Thoracic aorta endothelial cell (primary cell): ENCODE data around the gene MEIKIN. TPM values are rescaled to one million over a fixed set of nuclear protein-coding genes. Genes with fewer than 3 reads are reported as not detected.

Experiments used
- total RNA-seq: library from RNA; depleted of rRNA; stranded (reverse); fragments of >200 nt; gene quantifications from 2 replicates; pipeline ENCODE4 v1.2.3, GENCODE V29; 2012

MEIKIN gene
- not detected in 2 replicates for total RNA-seq

GRCh38 chr5:131945551-131946168 lies at the start of gene MEIKIN:
Gene MEIKIN, minus strand, starts transcription at chr5:131945663. Its CDS starts 158 bp downstream, at chr5:131945505.

GRCh38 chr5:131796793-131797693 lies 148.4 kb downstream of the MEIKIN start, which contains the start of gene FNIP1:
Gene FNIP1, minus strand, starts transcription at chr5:131797017. Its CDS starts 96 bp downstream, at chr5:131796921.

Other genes starting within 250 kb of the MEIKIN start
- gene FNIP1, start 148.6 kb downstream of the MEIKIN start, total RNA-seq, result 48.4 and 51.9 TPM in 2 replicates
- gene ACSL6, start 66.0 kb upstream of the MEIKIN start, total RNA-seq, result not detected in 2 replicates
- gene IL3, start 115.0 kb upstream of the MEIKIN start, total RNA-seq, result not detected in 2 replicates
- gene CSF2, start 128.1 kb upstream of the MEIKIN start, total RNA-seq, result not detected in 2 replicates